Neural progenitor cell (in vitro differentiated cells): Measurements from ENCODE around the gene PLXNB1. TPM values are rescaled to one million over a fixed set of nuclear protein-coding genes. Genes with fewer than 3 reads are reported as not detected.

Experiments
- DNase-seq: peaks from one replicate; pipeline ENCODE4 v3.0.0-alpha.2; 2016; ENCODE audit warnings: low spot score
- H2AFZ ChIP-seq: fragments of 200-600 bp; sonication (generic); replicated peaks from 2 replicates; pipeline ENCODE4 v1.6.1; 2016; ENCODE audit warnings: antibody characterized with exemption
- H3F3A ChIP-seq: fragments of 200-600 bp; sonication (generic); 2 replicates; pipeline ENCODE4 v1.6.1; 2016; ENCODE audit warnings: antibody characterized with exemption, low read depth
- H3K27ac ChIP-seq: fragments of 200-600 bp; sonication (generic); 2 replicates; pipeline ENCODE4 v1.5.1; 2016; ENCODE audit warnings: mild to moderate bottlenecking
- H3K27me3 ChIP-seq: fragments of 200-600 bp; sonication (generic); 2 replicates; pipeline ENCODE4 v1.6.1; 2016; ENCODE audit warnings: mild to moderate bottlenecking, moderate library complexity
- H3K36me3 ChIP-seq: fragments of 200-600 bp; sonication (generic); 2 replicates; pipeline ENCODE4 v1.5.1; 2016
- H3K4me1 ChIP-seq: fragments of 200-600 bp; sonication (generic); 2 replicates; pipeline ENCODE4 v1.6.1; 2016; ENCODE audit warnings: mixed run types
- H3K4me2 ChIP-seq: fragments of 200-600 bp; sonication (generic); 2 replicates; pipeline ENCODE4 v1.6.1; 2016
- H3K4me3 ChIP-seq: fragments of 200-600 bp; sonication (generic); 2 replicates; pipeline ENCODE4 v1.5.1; 2016
- H3K79me2 ChIP-seq: fragments of 200-600 bp; sonication (generic); 2 replicates; pipeline ENCODE4 v1.6.1; 2016; ENCODE audit warnings: low read depth
- H3K9ac ChIP-seq: fragments of 200-600 bp; sonication (generic); 2 replicates; pipeline ENCODE4 v1.6.1; 2016
- H3K9me3 ChIP-seq: fragments of 200-600 bp; sonication (generic); 2 replicates; pipeline ENCODE4 v1.5.1; 2016; ENCODE audit warnings: low read depth
- H4K20me1 ChIP-seq: fragments of 200-600 bp; sonication (generic); 2 replicates; pipeline ENCODE4 v1.6.1; 2016; ENCODE audit warnings: low read depth
- H3K27ac Mint-ChIP-seq: 3 replicates; pipeline ENCODE4 v1.8.0; 2021; ENCODE audit warnings: mixed read lengths
- H3K27me3 Mint-ChIP-seq: 2 replicates; pipeline ENCODE4 v1.8.0; 2022; ENCODE audit warnings: low read depth, mild to moderate bottlenecking, inconsistent platforms, moderate library complexity, mixed read lengths; ENCODE audit not compliant: insufficient read depth
- H3K36me3 Mint-ChIP-seq: 3 replicates; pipeline ENCODE4 v1.8.0; 2021; ENCODE audit warnings: mixed read lengths
- H3K4me1 Mint-ChIP-seq: 3 replicates; pipeline ENCODE4 v1.8.0; 2021; ENCODE audit warnings: mixed read lengths
- H3K4me3 Mint-ChIP-seq: 3 replicates; pipeline ENCODE4 v1.8.0; 2021; ENCODE audit warnings: mild to moderate bottlenecking, moderate library complexity, mixed read lengths
- H3K9me3 Mint-ChIP-seq: 3 replicates; pipeline ENCODE4 v1.8.0; 2020; ENCODE audit warnings: mixed read lengths
- EZH2 ChIP-seq: fragments of 200-600 bp; sonication (generic); IDR thresholded peaks from 2 replicates; pipeline ENCODE4 v1.6.1; 2017; ENCODE audit warnings: antibody characterized with exemption, mild to moderate bottlenecking, moderate library complexity
- EZH2phosphoT487 ChIP-seq: fragments of 200-600 bp; sonication (generic); IDR thresholded peaks from 2 replicates; pipeline ENCODE4 v1.6.1; 2017; ENCODE audit warnings: antibody characterized with exemption
- total RNA-seq: library from RNA; depleted of rRNA; stranded (reverse); fragments of >200 nt; gene quantifications from 2 replicates; pipeline ENCODE4 v1.2.3, GENCODE V29; 2015; ENCODE audit warnings: low replicate concordance
- TF ChIP-seq, protein P1 (sequence below): fragments of 200-600 bp; sonication (generic); IDR thresholded peaks from 2 replicates; pipeline ENCODE4 v1.5.1; 2017; ENCODE audit warnings: antibody characterized with exemption, mild to moderate bottlenecking

Gene PLXNB1
- total RNA-seq, 1 donor from 2014 or later: 53.6 TPM

DNA sequence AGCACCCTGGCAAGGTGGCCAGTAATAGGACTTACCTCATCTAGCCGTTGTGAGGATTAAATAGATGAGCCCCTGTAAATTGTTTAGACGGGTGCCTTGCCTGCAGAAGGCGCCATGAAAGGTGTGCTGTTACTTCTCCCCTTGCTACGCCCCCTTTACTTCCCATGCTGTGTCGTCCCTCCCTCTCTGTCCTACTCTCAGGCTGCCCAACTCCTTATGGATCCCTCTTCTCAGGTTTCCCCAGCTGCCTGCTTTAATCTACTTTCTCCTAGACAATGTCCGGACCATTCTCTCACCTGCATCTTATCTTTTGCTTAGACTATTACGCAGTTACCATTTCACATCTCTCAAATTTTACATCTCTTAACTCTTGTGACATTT is 59.6 kb downstream of the PLXNB1 start:
- Histone ChIP-seq H3K27me3 (no peaks in the 10 kb centered on the region), H3K4me3 (no peak overlapping the region), H3K9ac (no peak overlapping the region), H3F3A (peaks cover 17% of the 10 kb centered on the region), H3K36me3 (no peaks in the 10 kb centered on the region), H2AFZ (peak overlapping the region; percentile 32), H3K79me2 (no peaks in the 10 kb centered on the region), H3K4me2 (peak overlapping the region; percentile 17), H4K20me1 (no peaks in the 10 kb centered on the region), H3K27ac (no peak overlapping the region), H3K9me3 (no peaks in the 10 kb centered on the region), H3K4me1 (peaks cover 27% of the 10 kb centered on the region)
- H3K27me3 Mint-ChIP-seq: no peaks in the 10 kb centered on the region
- H3K36me3 Mint-ChIP-seq: no peaks in the 10 kb centered on the region
- peaks cover 9% of the 10 kb centered on the region for H3K4me1 Mint-ChIP-seq
- DNase-seq: no peak
- H3K27ac Mint-ChIP-seq: no peak overlapping the region
- H3K9me3 Mint-ChIP-seq: no peaks in the 10 kb centered on the region
- no peak for TF ChIP-seq EZH2phosphoT487
- H3K4me3 Mint-ChIP-seq: no peak overlapping the region

DNA sequence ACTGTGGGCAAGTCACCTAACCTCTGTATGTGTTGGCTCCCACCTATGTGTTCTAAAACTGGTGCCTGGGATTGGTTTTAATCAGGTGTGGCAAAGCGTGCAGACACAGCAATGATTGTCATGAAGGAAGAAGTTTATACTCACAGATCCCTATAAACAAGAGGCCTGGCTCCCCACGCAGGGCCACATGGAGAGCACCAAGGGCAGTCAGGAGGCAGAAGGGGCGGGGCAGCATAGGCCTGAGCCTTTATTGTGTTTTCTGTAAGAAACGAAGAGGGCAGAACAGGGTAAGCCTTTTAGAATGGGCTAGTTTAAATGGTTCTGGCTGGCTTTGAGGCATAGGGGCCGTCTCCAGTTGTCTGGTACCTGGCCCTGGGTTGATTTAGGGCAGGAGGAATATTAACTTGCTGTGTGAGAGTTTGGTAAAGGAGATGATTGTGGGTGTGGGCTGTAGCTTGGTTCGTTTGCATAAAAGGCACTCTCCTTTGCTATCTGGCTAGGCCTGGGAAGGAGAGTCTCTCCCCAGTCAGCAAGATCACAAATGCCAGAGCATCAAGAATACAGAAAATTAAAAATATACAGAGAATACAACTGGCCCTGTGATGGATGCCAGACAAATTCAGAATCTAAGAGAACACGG is 60.1 kb downstream of the PLXNB1 start:
- no peaks in the 10 kb centered on the region for H3K79me2 ChIP-seq
- Mint-ChIP-seq H3K9me3 (no peaks in the 10 kb centered on the region), H3K27me3 (no peaks in the 10 kb centered on the region), H3K27ac (no peak overlapping the region), H3K4me1 (peaks cover 9% of the 10 kb centered on the region), H3K4me3 (no peak overlapping the region), H3K36me3 (no peaks in the 10 kb centered on the region)
- H4K20me1 ChIP-seq: no peaks in the 10 kb centered on the region
- no peak overlapping the region for H3K9ac ChIP-seq
- no peaks in the 10 kb centered on the region for H3K27me3 ChIP-seq
- no peaks in the 10 kb centered on the region for H3K36me3 ChIP-seq
- no peak overlapping the region for H3K27ac ChIP-seq
- peak; percentile 33 for DNase-seq
- peak overlapping the region; percentile 32 for H2AFZ ChIP-seq
- H3K4me3 ChIP-seq: no peak overlapping the region
- peaks cover 27% of the 10 kb centered on the region for H3K4me1 ChIP-seq
- H3F3A ChIP-seq: peaks cover 17% of the 10 kb centered on the region
- peak overlapping the region; percentile 17 for H3K4me2 ChIP-seq
- H3K9me3 ChIP-seq: no peaks in the 10 kb centered on the region
- TF ChIP-seq EZH2phosphoT487: no peak
- no peak for TF ChIP-seq EZH2
- TF ChIP-seq, protein P1, sequence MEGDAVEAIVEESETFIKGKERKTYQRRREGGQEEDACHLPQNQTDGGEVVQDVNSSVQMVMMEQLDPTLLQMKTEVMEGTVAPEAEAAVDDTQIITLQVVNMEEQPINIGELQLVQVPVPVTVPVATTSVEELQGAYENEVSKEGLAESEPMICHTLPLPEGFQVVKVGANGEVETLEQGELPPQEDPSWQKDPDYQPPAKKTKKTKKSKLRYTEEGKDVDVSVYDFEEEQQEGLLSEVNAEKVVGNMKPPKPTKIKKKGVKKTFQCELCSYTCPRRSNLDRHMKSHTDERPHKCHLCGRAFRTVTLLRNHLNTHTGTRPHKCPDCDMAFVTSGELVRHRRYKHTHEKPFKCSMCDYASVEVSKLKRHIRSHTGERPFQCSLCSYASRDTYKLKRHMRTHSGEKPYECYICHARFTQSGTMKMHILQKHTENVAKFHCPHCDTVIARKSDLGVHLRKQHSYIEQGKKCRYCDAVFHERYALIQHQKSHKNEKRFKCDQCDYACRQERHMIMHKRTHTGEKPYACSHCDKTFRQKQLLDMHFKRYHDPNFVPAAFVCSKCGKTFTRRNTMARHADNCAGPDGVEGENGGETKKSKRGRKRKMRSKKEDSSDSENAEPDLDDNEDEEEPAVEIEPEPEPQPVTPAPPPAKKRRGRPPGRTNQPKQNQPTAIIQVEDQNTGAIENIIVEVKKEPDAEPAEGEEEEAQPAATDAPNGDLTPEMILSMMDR: no peak

DNA sequence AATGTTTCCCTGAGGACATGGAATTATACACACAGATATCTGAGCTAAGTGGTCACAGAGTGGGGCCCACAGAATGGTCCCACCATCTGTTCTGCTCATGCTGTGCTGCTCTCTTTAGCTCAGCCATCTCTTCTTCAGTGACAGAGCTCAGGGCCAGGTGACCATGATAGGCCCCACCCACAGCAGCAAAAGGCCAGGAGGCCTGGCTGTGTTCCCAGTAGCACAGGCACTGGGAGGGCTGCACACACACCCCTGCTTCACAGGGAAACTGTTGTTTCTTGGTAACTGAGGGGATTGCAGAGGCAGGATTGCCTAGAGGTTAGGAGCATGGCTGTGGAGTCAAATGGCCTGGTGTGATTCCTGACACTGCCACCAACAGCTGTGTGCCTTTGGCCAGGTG is 62.7 kb downstream of the PLXNB1 start:
- Mint-ChIP-seq H3K27ac (no peak overlapping the region), H3K4me1 (peaks cover 9% of the 10 kb centered on the region), H3K9me3 (peaks cover 9% of the 10 kb centered on the region), H3K27me3 (no peaks in the 10 kb centered on the region), H3K36me3 (no peaks in the 10 kb centered on the region), H3K4me3 (no peak overlapping the region)
- H2AFZ ChIP-seq: no peak overlapping the region
- H4K20me1 ChIP-seq: no peaks in the 10 kb centered on the region
- DNase-seq: no peak
- H3K9ac ChIP-seq: no peak overlapping the region
- no peaks in the 10 kb centered on the region for H3K27me3 ChIP-seq
- TF ChIP-seq, protein P1: no peak
- TF ChIP-seq EZH2phosphoT487: no peak
- no peak for TF ChIP-seq EZH2
- H3K4me2 ChIP-seq: no peak overlapping the region
- H3K4me1 ChIP-seq: peaks cover 12% of the 10 kb centered on the region
- H3K9me3 ChIP-seq: peaks cover 11% of the 10 kb centered on the region
- no peak overlapping the region for H3K4me3 ChIP-seq
- H3K36me3 ChIP-seq: no peaks in the 10 kb centered on the region
- no peak overlapping the region for H3K27ac ChIP-seq
- peaks cover 7% of the 10 kb centered on the region for H3F3A ChIP-seq
- H3K79me2 ChIP-seq: no peaks in the 10 kb centered on the region

DNA sequence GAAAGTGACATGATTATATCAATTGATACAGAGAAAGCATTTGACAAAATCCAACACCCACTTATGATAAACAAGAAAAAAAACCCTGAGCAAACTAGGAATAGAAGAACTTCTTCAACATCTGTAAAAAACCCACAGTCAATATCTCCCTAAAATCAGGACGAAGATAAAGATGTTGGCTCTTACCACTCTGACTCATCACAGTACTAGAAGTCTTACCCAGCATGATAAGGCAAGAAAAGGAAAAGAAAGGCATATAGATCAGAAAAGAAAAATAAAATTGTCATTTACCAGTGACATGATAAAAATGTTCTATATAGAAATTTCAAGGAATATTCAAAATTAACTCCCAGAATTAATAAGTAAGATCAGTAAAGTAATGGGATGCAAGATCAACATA is 65.0 kb downstream of the PLXNB1 start:
- no peaks in the 10 kb centered on the region for H3K27me3 ChIP-seq
- H3K79me2 ChIP-seq: no peaks in the 10 kb centered on the region
- H3K27ac Mint-ChIP-seq: no peak overlapping the region
- H3K9me3 Mint-ChIP-seq: peaks cover 18% of the 10 kb centered on the region
- H3K36me3 ChIP-seq: no peaks in the 10 kb centered on the region
- no peak overlapping the region for H3K4me3 Mint-ChIP-seq
- H3K36me3 Mint-ChIP-seq: no peaks in the 10 kb centered on the region
- no peak for DNase-seq
- TF ChIP-seq EZH2phosphoT487 (no peak), EZH2 (no peak)
- TF ChIP-seq, protein P1: no peak
- no peaks in the 10 kb centered on the region for H4K20me1 ChIP-seq
- H3K27ac ChIP-seq: no peak overlapping the region
- H3K4me1 Mint-ChIP-seq: peaks cover 5% of the 10 kb centered on the region
- H3K4me1 ChIP-seq: peaks cover 4% of the 10 kb centered on the region
- H3K4me3 ChIP-seq: no peak overlapping the region
- peaks cover 19% of the 10 kb centered on the region for H3K9me3 ChIP-seq
- H3K9ac ChIP-seq: no peak overlapping the region
- H3F3A ChIP-seq: peaks cover 6% of the 10 kb centered on the region
- no peaks in the 10 kb centered on the region for H3K27me3 Mint-ChIP-seq
- H3K4me2 ChIP-seq: no peak overlapping the region
- no peak overlapping the region for H2AFZ ChIP-seq
